OCI-LY7 (cell line): ENCODE measurements around the gene IL32. TPM values are rescaled to one million over a fixed set of nuclear protein-coding genes. Genes with fewer than 3 reads are reported as not detected.

ENCODE experiments used
- BruUV-seq: library from RNA; stranded (reverse); fragments of 400-500 nt; replicated peaks from 2 replicates; lab custom pipeline; 2021; lab: Mats Ljungman, UMichigan
- CTCF ChIA-PET: fragments of 300-600 bp; sonication (Branson Sonifier 250); formaldehyde crosslinking; loops from one replicate; lab custom pipeline; 2022; ENCODE audit warnings: antibody characterized with exemption; ENCODE audit not compliant: unreplicated experiment; lab: Charles Lee
- POLR2A ChIA-PET: fragments of 300-600 bp; sonication (Branson Sonifier 250); formaldehyde crosslinking; loops from one replicate; lab custom pipeline; 2022; ENCODE audit warnings: antibody characterized with exemption; lab: Charles Lee
- DNase-seq: peaks from one replicate; pipeline ENCODE4 v3.0.0-alpha.2; 2015; ENCODE audit warnings: low spot score
- H2AFZ ChIP-seq: fragments of 200-600 bp; sonication (generic), shearing (Covaris generic); 2 replicates; pipeline ENCODE4 v1.6.1; 2014; ENCODE audit warnings: mild to moderate bottlenecking, antibody characterized with exemption, low read length, moderate library complexity
- H3K27ac ChIP-seq: fragments of 200-600 bp; sonication (generic); 2 replicates; pipeline ENCODE4 v1.5.1; 2014; ENCODE audit warnings: mixed run types, low read depth, mild to moderate bottlenecking, moderate library complexity, low read length, inconsistent platforms; ENCODE audit not compliant: poor library complexity, severe bottlenecking
- H3K36me3 ChIP-seq: fragments of 200-600 bp; sonication (generic); 2 replicates; pipeline ENCODE4 v1.6.1; 2014; ENCODE audit warnings: mild to moderate bottlenecking, antibody characterized with exemption, low read length, moderate library complexity, mixed read lengths; ENCODE audit not compliant: insufficient read depth
- H3K4me1 ChIP-seq: fragments of 200-600 bp; sonication (generic); 2 replicates; pipeline ENCODE4 v1.5.1; 2014; ENCODE audit warnings: mild to moderate bottlenecking, low read length; ENCODE audit not compliant: insufficient read depth, poor library complexity, severe bottlenecking
- H3K4me2 ChIP-seq: fragments of 200-600 bp; sonication (generic); 2 replicates; pipeline ENCODE4 v1.6.1; 2014; ENCODE audit warnings: mild to moderate bottlenecking, low read length
- H3K4me3 ChIP-seq: fragments of 200-600 bp; sonication (generic); 2 replicates; pipeline ENCODE4 v1.5.1; 2014; ENCODE audit warnings: mild to moderate bottlenecking, low read depth, low read length; ENCODE audit not compliant: poor library complexity, severe bottlenecking
- H3K79me2 ChIP-seq: fragments of 200-600 bp; sonication (generic); 2 replicates; pipeline ENCODE4 v1.6.1; 2016; ENCODE audit warnings: low read depth, mild to moderate bottlenecking, low read length, moderate library complexity, mixed read lengths; ENCODE audit not compliant: insufficient read depth
- H3K9me2 ChIP-seq: fragments of 200-600 bp; sonication (generic); 2 replicates; pipeline ENCODE4 v1.6.1; 2016; ENCODE audit warnings: mild to moderate bottlenecking, low read length, mixed read lengths; ENCODE audit not compliant: insufficient read depth
- H3K9me3 ChIP-seq: fragments of 200-600 bp; sonication (generic); 2 replicates; pipeline ENCODE4 v1.6.1; 2014; ENCODE audit warnings: mild to moderate bottlenecking, mixed run types, low read length, mixed read lengths
- H4K20me1 ChIP-seq: fragments of 200-600 bp; sonication (generic); 2 replicates; pipeline ENCODE4 v1.6.1; 2014; ENCODE audit warnings: mild to moderate bottlenecking, antibody characterized with exemption, low read length, moderate library complexity, mixed read lengths; ENCODE audit not compliant: insufficient read depth
- CTCF ChIP-seq: fragments of 200-600 bp; sonication (generic); conservative IDR thresholded peaks from 2 replicates; pipeline ENCODE4 v1.5.1; 2014; ENCODE audit warnings: mild to moderate bottlenecking, antibody characterized with exemption, low read length, moderate library complexity, mixed read lengths
- EZH2phosphoT487 ChIP-seq: fragments of 200-600 bp; sonication (generic); IDR thresholded peaks from 2 replicates; pipeline ENCODE4 v1.6.1; 2018; ENCODE audit warnings: low read depth, borderline replicate concordance, mild to moderate bottlenecking, mixed run types, antibody characterized with exemption, low read length, moderate library complexity, mixed read lengths
- intact Hi-C: fragments of 100-400 bp; cut with micrococcal nuclease; formaldehyde crosslinking; loops from one replicate; pipeline ENCODE4 v1.10.0; 2022; ENCODE audit not compliant: unreplicated experiment
- total RNA-seq, 2 experiments: library from RNA; depleted of rRNA in 1 of 2; stranded (reverse); fragments of >200 nt in 1 of 2; shearing (Covaris generic) in 1 of 2; gene quantifications; 2 replicates each; pipeline ENCODE4 v1.2.3, GENCODE V29; 2014 to 2022

IL32 gene
- total RNA-seq, 2 experiments from 2014 or later: not detected

GRCh38 chr16:3020604-3021448, 44.6 kb upstream of the IL32 start:
- Histone ChIP-seq H3K4me2 (peak overlapping the region; percentile 86), H2AFZ (peak overlapping the region; percentile 30; the same call in 1 of the 2 replicates), H3K4me1 (peaks cover 39% of the 10 kb centered on the region), H3K9me3 (no peaks in the 10 kb centered on the region), H3K9me2 (no peaks in the 10 kb centered on the region), H4K20me1 (no peaks in the 10 kb centered on the region), H3K4me3 (peak overlapping the region; percentile 68), H3K27ac (no peak overlapping the region), H3K36me3 (no peaks in the 10 kb centered on the region), H3K79me2 (no peaks in the 10 kb centered on the region)
- no peak; the same call in 1 of the 2 replicates for TF ChIP-seq CTCF
- no peak for TF ChIP-seq EZH2phosphoT487
- intact Hi-C loops: loop anchor here (2.0 kb wide), 1 partner anchor 18 kb away; no protein-coding TSS in a partner anchor
- CTCF ChIA-PET: interaction anchor here (0.6 kb wide), 2 partner anchors 105 to 633 kb away, joined by 3 read pairs; no protein-coding TSS in a partner anchor
- POLR2A ChIA-PET: interaction anchor here (0.7 to 1.7 kb wide), 3 partner anchors 10 to 101 kb away, joined by 3 to 7 read pairs (median 3); no protein-coding TSS in a partner anchor
- BruUV-seq: no TSS peak
- DNase-seq: peak; percentile 44

- no TSS peak for BruUV-seq
- Histone ChIP-seq H3K36me3 (peaks cover 5% of the 10 kb centered on the region; the same call in 1 of the 2 replicates), H4K20me1 (no peaks in the 10 kb centered on the region), H3K9me3 (no peaks in the 10 kb centered on the region), H3K79me2 (no peaks in the 10 kb centered on the region), H3K4me2 (peak overlapping the region; percentile 86), H3K4me1 (peaks cover 39% of the 10 kb centered on the region), H3K4me3 (peak overlapping the region; percentile 68), H3K27ac (peak overlapping the region; percentile 12), H2AFZ (no peak overlapping the region), H3K9me2 (no peaks in the 10 kb centered on the region)
- DNase-seq: peak; percentile 80
- intact Hi-C loops: loop anchor here (2.0 kb wide), 1 partner anchor 19 kb away; no protein-coding TSS in a partner anchor
- CTCF ChIA-PET: interaction anchor here (0.6 kb wide), 1 partner anchor 634 kb away, joined by 3 read pairs; no protein-coding TSS in a partner anchor
- TF ChIP-seq CTCF (peak; percentile 66), EZH2phosphoT487 (no peak)
- POLR2A ChIA-PET: interaction anchor here (1.7 kb wide), 1 partner anchor 14 kb away, joined by 7 read pairs; no protein-coding TSS in a partner anchor
These were observed 43.8 kb upstream of the IL32 start for GRCh38 chr16:3021449-3022207.
